Endodermal cell (in vitro differentiated cells): ENCODE results near the gene UPF3A. TPM values are rescaled to one million over a fixed set of nuclear protein-coding genes. Genes with fewer than 3 reads are reported as not detected.

Experiments
- DNase-seq: peaks from one replicate; pipeline ENCODE4 v3.0.0-alpha.2; 2017
- H3K27ac ChIP-seq: 2 replicates; pipeline ENCODE4 v1.5.1; 2013; ENCODE audit warnings: mild to moderate bottlenecking, low read depth, low read length, moderate library complexity
- H3K27me3 ChIP-seq: 2 replicates; pipeline ENCODE4 v1.6.1; 2013; ENCODE audit warnings: mild to moderate bottlenecking, low read length, moderate library complexity; ENCODE audit not compliant: insufficient read depth, control insufficient read depth, poor library complexity, severe bottlenecking
- H3K36me3 ChIP-seq: 2 replicates; pipeline ENCODE4 v1.7.0; 2013; ENCODE audit warnings: mild to moderate bottlenecking, low read length, moderate library complexity; ENCODE audit not compliant: control insufficient read depth, insufficient read depth
- H3K4me1 ChIP-seq: one replicate; pipeline ENCODE4 v1.7.0; 2013; ENCODE audit warnings: low read length; ENCODE audit not compliant: control insufficient read depth, insufficient read depth
- H3K4me3 ChIP-seq: 2 replicates; pipeline ENCODE4 v1.5.1; 2013; ENCODE audit warnings: mild to moderate bottlenecking, low read length, moderate library complexity
- H3K9ac ChIP-seq: 2 replicates; pipeline ENCODE4 v1.6.1; 2013; ENCODE audit warnings: mild to moderate bottlenecking, low read length, moderate library complexity; ENCODE audit not compliant: poor library complexity, severe bottlenecking; ENCODE audit errors: extremely low read depth
- H3K9me3 ChIP-seq: 2 replicates; pipeline ENCODE4 v1.6.1; 2013; ENCODE audit warnings: mild to moderate bottlenecking, low read length, moderate library complexity; ENCODE audit not compliant: control insufficient read depth
- H3K27ac Mint-ChIP-seq: 2 replicates; pipeline ENCODE4 v1.8.0; 2020; ENCODE audit warnings: mixed read lengths
- H3K27me3 Mint-ChIP-seq: 2 replicates; pipeline ENCODE4 v1.8.0; 2021; ENCODE audit warnings: mild to moderate bottlenecking, mixed read lengths; ENCODE audit not compliant: insufficient read depth
- H3K36me3 Mint-ChIP-seq: 2 replicates; pipeline ENCODE4 v1.8.0; 2020; ENCODE audit warnings: low read depth, mixed read lengths
- H3K4me1 Mint-ChIP-seq: 2 replicates; pipeline ENCODE4 v1.8.0; 2020; ENCODE audit warnings: mixed read lengths
- H3K4me3 Mint-ChIP-seq: 2 replicates; pipeline ENCODE4 v1.8.0; 2020; ENCODE audit warnings: mild to moderate bottlenecking, moderate library complexity, mixed read lengths
- H3K9me3 Mint-ChIP-seq: 2 replicates; pipeline ENCODE4 v1.8.0; 2020; ENCODE audit warnings: mild to moderate bottlenecking, mixed read lengths
- WGBS, 2 experiments: methylation state at CpG; one replicate each; pipeline versions ENCODE4 v1.1.5 to v1.1.7; 2013; ENCODE audit warnings: missing lambda C conversion rate in 2 of 2, mixed read lengths in 1 of 2; ENCODE audit not compliant: insufficient coverage in 1 of 2, insufficient read length in 1 of 2; 5-methylcytosine and 5-hydroxymethylcytosine counted together
- total RNA-seq, 2 donors: library from RNA; stranded (reverse); fragmentation: NEBNext Ultra II Directional in 1 of 2; extraction: Animal tissue kit (Norgen Biotek cat#: 25700) in 1 of 2; gene quantifications; 2 replicates in 1 of 2; 3 replicates in 1 of 2; pipeline ENCODE4 v1.2.1, GENCODE V29; 2021
- TF ChIP-seq, protein P1 (sequence below): fragments of 200-600 bp; sonication (generic); conservative IDR thresholded peaks from 2 replicates; pipeline ENCODE4 v1.5.0; 2021; ENCODE audit warnings: antibody characterized with exemption, mild to moderate bottlenecking

The UPF3A gene
- total RNA-seq, 2 donors from 2014 or later, result 56.5 to 81.2 TPM

DNA sequence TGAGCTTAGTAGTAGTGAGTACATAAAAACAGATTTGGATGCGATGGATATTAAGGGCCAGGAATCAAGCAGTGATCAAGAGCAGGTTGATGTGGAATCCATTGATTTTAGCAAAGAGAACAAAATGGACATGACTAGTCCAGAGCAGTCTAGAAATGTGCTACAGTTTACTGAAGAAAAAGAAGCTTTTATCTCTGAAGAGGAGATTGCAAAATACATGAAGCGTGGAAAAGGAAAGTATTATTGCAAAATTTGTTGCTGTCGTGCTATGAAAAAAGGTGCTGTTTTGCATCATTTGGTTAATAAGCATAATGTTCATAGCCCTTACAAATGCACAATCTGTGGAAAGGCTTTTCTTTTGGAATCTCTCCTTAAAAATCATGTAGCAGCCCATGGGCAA is 44.3 kb downstream of the UPF3A start:
- Histone ChIP-seq H3K4me1 (peaks cover 2% of the 10 kb centered on the region), H3K36me3 (peaks cover 74% of the 10 kb centered on the region), H3K9ac (no peak overlapping the region), H3K9me3 (no peaks in the 10 kb centered on the region), H3K27me3 (no peaks in the 10 kb centered on the region), H3K4me3 (no peak overlapping the region), H3K27ac (no peak overlapping the region)
- Mint-ChIP-seq H3K4me1 (peaks cover 15% of the 10 kb centered on the region), H3K27me3 (no peaks in the 10 kb centered on the region), H3K27ac (no peak overlapping the region), H3K9me3 (no peaks in the 10 kb centered on the region), H3K4me3 (no peak overlapping the region), H3K36me3 (peaks cover 60% of the 10 kb centered on the region)
- TF ChIP-seq, protein P1, sequence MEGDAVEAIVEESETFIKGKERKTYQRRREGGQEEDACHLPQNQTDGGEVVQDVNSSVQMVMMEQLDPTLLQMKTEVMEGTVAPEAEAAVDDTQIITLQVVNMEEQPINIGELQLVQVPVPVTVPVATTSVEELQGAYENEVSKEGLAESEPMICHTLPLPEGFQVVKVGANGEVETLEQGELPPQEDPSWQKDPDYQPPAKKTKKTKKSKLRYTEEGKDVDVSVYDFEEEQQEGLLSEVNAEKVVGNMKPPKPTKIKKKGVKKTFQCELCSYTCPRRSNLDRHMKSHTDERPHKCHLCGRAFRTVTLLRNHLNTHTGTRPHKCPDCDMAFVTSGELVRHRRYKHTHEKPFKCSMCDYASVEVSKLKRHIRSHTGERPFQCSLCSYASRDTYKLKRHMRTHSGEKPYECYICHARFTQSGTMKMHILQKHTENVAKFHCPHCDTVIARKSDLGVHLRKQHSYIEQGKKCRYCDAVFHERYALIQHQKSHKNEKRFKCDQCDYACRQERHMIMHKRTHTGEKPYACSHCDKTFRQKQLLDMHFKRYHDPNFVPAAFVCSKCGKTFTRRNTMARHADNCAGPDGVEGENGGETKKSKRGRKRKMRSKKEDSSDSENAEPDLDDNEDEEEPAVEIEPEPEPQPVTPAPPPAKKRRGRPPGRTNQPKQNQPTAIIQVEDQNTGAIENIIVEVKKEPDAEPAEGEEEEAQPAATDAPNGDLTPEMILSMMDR, result no peak
- no peak for DNase-seq
- WGBS, 2 experiments, result 91 to 94% methylated on average over 3 of the region's 3 CpGs

DNA sequence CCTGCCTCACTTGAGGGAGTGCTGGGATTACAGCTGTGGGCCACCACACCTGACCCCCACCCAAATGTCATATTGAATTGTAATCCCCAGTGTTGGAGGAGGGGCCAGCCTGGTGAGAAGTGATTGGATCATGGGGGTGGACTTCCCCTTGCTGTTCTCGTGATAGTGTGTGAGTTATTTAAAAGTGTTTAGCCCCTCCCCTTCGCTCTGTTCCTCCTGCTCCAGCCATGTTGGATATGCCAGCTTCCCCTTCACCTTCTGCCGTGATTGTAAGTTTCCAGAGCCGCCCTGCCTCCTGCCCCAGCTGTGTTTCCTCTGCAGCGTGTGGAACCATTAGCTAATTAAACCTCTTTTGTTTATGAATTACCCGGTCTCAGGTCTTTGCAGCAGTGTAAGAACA is 46.6 kb downstream of the UPF3A start:
- Mint-ChIP-seq H3K36me3 (peaks cover 41% of the 10 kb centered on the region), H3K27ac (peak overlapping the region; percentile 29), H3K4me3 (no peak overlapping the region), H3K27me3 (no peaks in the 10 kb centered on the region), H3K9me3 (no peaks in the 10 kb centered on the region), H3K4me1 (peaks cover 16% of the 10 kb centered on the region)
- H3K9me3 ChIP-seq, result no peaks in the 10 kb centered on the region
- no peak overlapping the region for H3K4me3 ChIP-seq
- H3K36me3 ChIP-seq, result peaks cover 53% of the 10 kb centered on the region
- no peak for DNase-seq
- H3K27me3 ChIP-seq, result no peaks in the 10 kb centered on the region
- H3K27ac ChIP-seq, result no peak overlapping the region
- no peak overlapping the region for H3K9ac ChIP-seq
- TF ChIP-seq, protein P1, result no peak
- peaks cover 2% of the 10 kb centered on the region for H3K4me1 ChIP-seq
- WGBS, 2 experiments, result 88 to 91% methylated on average over 5 to 6 of the region's 6 CpGs

DNA sequence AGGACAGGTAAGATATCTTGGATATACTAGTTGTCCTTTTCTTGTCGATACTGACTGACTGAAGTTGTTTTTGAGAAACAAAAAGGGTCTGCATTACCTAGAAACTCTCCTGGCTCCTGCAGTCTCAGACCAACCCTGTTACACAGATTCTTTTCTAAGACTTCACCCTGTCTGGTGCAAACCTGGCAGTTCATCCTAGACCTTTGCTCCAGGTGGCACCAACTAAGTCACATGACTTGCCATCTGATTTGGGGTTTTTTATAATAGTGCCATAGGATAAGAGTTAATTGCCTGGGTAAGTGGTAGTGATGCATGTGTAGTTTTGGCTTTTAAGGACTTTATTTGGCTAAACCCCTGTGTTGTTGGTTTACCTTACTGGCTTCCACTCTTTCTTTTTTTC is 47.2 kb downstream of the UPF3A start:
- Mint-ChIP-seq H3K9me3 (no peaks in the 10 kb centered on the region), H3K4me3 (no peak overlapping the region), H3K4me1 (peaks cover 22% of the 10 kb centered on the region), H3K27me3 (no peaks in the 10 kb centered on the region), H3K27ac (no peak overlapping the region), H3K36me3 (peaks cover 36% of the 10 kb centered on the region)
- WGBS, 2 experiments, result 90 to 94% methylated on average over 1 of the region's 1 CpG
- H3K9ac ChIP-seq, result no peak overlapping the region
- no peaks in the 10 kb centered on the region for H3K27me3 ChIP-seq
- TF ChIP-seq, protein P1, result no peak
- no peak overlapping the region for H3K4me3 ChIP-seq
- peaks cover 3% of the 10 kb centered on the region for H3K4me1 ChIP-seq
- no peaks in the 10 kb centered on the region for H3K9me3 ChIP-seq
- peaks cover 48% of the 10 kb centered on the region for H3K36me3 ChIP-seq
- DNase-seq, result no peak
- H3K27ac ChIP-seq, result no peak overlapping the region
